Mucosa of stomach (tissue), 1 donor: ENCODE data around the gene GPRIN3.
A peak's percentile ranks its signal among the peaks of the same experiment; 100 is the strongest.

Experiments used
- H3K27me3 ChIP-seq: one replicate; pipeline ENCODE4 v1.7.0; 2013; ENCODE audit warnings: mild to moderate bottlenecking, low read length; ENCODE audit not compliant: control insufficient read depth, insufficient read depth
- H3K36me3 ChIP-seq: one replicate; pipeline ENCODE4 v1.7.0; 2013; ENCODE audit warnings: low read length; ENCODE audit not compliant: control insufficient read depth, insufficient read depth
- H3K4me1 ChIP-seq: one replicate; pipeline ENCODE4 v1.7.0; 2013; ENCODE audit warnings: mild to moderate bottlenecking, low read length; ENCODE audit not compliant: control insufficient read depth, insufficient read depth
- H3K4me3 ChIP-seq: one replicate; pipeline ENCODE4 v1.7.0; 2013; ENCODE audit warnings: low read length
- H3K9ac ChIP-seq: one replicate; pipeline ENCODE4 v1.7.0; 2013; ENCODE audit warnings: mild to moderate bottlenecking, low read length, moderate library complexity
- H3K9me3 ChIP-seq: one replicate; pipeline ENCODE4 v1.7.0; 2013; ENCODE audit warnings: mild to moderate bottlenecking, low read length, moderate library complexity; ENCODE audit not compliant: control insufficient read depth
- donor health status: Pancreatic carcinoma.

GPRIN3 gene

DNA sequence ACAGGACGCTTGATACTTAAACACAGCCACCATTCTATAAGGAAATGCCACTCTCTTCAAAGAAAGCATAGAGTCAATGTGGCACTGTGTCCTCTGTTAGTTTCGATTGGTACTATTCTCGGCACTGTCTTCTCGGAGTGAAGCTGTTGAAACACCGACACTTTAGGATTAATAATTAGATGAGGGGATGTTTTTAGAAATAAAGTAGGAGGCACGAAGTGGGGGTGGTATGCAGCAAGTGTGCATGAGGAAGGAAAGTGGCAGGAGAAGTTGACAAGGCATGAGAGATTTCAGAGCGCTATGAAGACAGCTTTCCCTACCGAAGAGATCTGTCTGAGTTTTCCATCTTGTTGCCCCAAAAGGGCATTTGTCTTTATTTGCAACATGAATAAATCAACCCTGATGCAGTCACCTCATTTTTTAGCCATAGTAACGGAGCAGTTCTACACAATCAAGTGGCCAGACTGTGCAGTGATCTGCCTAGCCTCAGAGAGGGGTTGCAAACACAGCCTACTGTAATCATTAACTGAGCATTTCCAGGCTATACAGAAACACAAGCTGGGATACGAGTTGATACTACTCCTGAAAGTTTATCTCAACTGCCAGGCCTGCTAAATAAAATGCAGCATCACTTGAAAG is 8.3 kb downstream of the GPRIN3 start:
- Histone ChIP-seq H3K9ac (peak overlapping the region; percentile 68), H3K4me3 (peak overlapping the region; percentile 20), H3K4me1 (peaks cover 40% of the 10 kb centered on the region)

DNA sequence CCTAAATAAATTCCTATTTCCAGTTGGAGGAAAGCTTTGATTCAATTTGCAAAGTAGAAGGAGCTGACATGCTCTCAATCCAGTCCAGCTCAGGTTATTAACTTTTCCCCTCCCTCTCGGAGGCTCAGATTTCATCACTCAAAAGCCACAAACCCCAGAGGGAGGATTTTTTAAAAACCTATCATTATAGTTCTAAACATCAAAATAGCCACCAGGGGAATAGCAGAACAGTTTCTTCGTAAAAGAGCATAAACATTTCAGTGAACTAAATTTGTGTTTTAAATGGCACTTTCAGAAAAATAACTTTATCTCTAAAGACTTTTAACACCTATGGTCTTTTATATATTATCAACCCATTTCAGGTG is 8.8 kb downstream of the GPRIN3 start:
- Histone ChIP-seq H3K4me3 (peak overlapping the region; percentile 20), H3K9me3 (no peaks in the 10 kb centered on the region), H3K36me3 (no peaks in the 10 kb centered on the region), H3K9ac (peak overlapping the region; percentile 68), H3K4me1 (peaks cover 40% of the 10 kb centered on the region), H3K27me3 (no peaks in the 10 kb centered on the region)

More for the DNA sequence above, 8.3 kb downstream of the GPRIN3 start:
- Histone ChIP-seq H3K36me3 (no peaks in the 10 kb centered on the region), H3K9me3 (no peaks in the 10 kb centered on the region), H3K27me3 (no peaks in the 10 kb centered on the region)

DNA sequence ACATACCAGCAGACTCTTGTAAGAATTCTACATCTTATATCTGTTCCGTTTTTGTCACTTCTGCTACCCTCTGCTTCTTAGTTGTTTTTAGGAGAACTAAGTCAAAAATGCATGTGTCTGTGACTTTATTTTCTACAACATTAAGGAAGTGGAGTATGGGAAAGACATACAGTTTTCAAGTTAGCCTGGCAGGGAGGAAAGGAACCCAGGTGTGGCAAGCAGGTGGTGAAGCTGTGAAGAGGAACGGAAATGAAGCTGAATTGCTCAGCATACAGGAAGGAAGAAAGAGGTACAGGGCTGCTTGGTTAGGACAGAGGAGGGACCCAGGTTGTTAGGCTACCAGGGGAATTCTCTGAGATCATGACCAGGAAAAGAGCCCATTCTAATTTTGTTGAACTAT is 9.4 kb downstream of the GPRIN3 start:
- no peak overlapping the region for H3K9ac ChIP-seq
- peaks cover 40% of the 10 kb centered on the region for H3K4me1 ChIP-seq
- H3K4me3 ChIP-seq: no peak overlapping the region

DNA sequence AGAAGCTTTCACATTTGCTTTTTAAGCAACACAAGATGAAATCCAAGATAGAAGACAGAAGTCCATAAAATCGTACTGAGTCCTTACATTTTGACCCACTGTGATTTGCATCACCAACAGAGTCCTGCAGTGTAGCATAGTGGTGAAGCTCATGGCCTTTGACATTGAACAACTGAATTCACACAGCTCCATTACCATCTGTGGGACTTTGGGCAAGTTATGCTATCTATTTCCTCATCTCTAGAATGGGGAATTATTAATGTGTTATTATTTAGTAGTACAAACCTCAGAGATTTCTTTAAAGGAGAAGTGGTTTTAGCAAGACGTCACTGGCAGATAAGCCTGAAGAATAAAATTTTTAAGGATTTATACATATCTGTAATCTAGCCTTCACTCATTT is 10.7 kb downstream of the GPRIN3 start:
- Histone ChIP-seq H3K27me3 (no peaks in the 10 kb centered on the region), H3K4me3 (no peak overlapping the region), H3K9ac (no peak overlapping the region), H3K9me3 (no peaks in the 10 kb centered on the region), H3K4me1 (peaks cover 40% of the 10 kb centered on the region), H3K36me3 (no peaks in the 10 kb centered on the region)

More for the DNA sequence above, 9.4 kb downstream of the GPRIN3 start:
- Histone ChIP-seq H3K27me3 (no peaks in the 10 kb centered on the region), H3K9me3 (no peaks in the 10 kb centered on the region), H3K36me3 (no peaks in the 10 kb centered on the region)

DNA sequence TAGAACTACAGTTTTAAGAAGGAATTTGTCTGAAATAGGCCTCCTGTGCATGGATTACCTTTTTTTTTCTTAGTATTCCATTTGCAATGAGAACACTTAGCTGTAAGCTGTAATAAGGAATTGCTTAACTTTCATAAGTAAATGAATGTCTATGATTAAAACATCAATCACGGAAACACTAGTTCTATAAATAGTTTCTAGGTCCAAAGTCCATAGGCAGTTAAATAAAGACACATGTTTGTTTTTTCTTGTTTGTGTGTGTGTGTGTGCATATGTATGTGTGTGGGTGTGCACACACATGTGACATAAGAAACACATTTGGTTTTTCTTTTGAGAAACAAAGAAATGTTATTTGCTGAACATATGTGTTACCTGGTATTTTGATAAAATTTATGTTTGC is 11.2 kb downstream of the GPRIN3 start:
- H3K9me3 ChIP-seq: no peaks in the 10 kb centered on the region
- H3K4me3 ChIP-seq: no peak overlapping the region
- H3K4me1 ChIP-seq: peaks cover 40% of the 10 kb centered on the region
- H3K36me3 ChIP-seq: no peaks in the 10 kb centered on the region
- H3K9ac ChIP-seq: peak overlapping the region; percentile 54
- H3K27me3 ChIP-seq: no peaks in the 10 kb centered on the region

DNA sequence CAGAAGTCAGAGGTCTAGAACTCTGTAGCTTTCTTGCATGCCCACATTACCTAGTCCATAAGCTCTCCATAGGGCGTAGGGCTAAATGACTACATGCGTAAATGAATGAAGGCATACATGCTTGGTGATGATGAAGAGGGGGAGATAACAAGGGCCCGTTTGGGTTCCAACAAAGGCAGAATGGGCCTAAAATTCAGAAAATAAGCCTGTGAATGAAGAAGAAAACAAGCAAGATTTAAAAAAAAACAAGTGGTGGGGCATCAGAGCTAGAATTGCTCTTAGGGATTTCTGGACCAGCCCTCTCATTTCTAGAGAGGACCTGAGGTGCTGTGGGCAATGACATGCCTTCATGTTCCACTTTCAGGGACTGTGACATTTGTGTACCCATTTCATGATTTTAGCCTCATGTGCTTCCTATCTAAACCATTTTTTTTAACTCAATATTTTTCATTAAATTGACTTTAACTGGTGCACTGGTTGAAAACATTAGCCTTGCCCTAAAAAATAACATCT is 12.1 kb downstream of the GPRIN3 start:
- Histone ChIP-seq H3K27me3 (no peaks in the 10 kb centered on the region), H3K9ac (no peak overlapping the region), H3K9me3 (no peaks in the 10 kb centered on the region), H3K36me3 (no peaks in the 10 kb centered on the region), H3K4me1 (peaks cover 40% of the 10 kb centered on the region), H3K4me3 (no peak overlapping the region)

DNA sequence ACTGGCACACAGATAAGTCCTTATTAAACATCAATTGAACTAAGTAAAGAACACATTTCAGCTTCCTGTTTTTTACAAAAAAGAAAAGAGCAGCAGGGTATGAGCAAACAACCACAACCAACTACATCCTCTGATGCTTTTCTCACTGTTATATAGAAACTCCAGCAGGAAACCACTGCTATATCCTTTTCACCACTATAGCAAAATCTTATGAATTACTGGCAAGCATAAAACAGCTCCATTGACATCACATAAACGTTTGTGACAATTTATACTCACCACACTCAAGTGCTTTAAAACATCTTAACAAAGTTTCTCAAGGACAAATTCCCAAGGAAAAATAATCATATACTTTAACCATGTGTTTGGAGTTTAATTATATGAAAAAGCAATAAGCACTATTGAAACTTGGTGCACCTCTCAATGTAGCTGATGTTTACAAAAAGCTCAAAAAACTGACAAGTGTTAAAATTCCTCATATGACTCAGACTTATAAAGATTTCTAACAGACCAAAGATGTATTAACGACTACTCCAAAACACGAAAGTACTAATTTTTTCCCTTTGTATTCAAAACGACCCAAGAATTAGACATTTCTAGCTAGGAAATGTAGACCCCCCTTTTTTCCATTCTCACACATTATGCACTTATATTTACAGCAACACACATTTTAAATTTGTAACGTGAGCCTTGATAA is 12.9 kb downstream of the GPRIN3 start:
- H3K9ac ChIP-seq: no peak overlapping the region
- H3K4me3 ChIP-seq: no peak overlapping the region
- H3K4me1 ChIP-seq: peaks cover 40% of the 10 kb centered on the region
- H3K27me3 ChIP-seq: no peaks in the 10 kb centered on the region
- no peaks in the 10 kb centered on the region for H3K9me3 ChIP-seq
- no peaks in the 10 kb centered on the region for H3K36me3 ChIP-seq

DNA sequence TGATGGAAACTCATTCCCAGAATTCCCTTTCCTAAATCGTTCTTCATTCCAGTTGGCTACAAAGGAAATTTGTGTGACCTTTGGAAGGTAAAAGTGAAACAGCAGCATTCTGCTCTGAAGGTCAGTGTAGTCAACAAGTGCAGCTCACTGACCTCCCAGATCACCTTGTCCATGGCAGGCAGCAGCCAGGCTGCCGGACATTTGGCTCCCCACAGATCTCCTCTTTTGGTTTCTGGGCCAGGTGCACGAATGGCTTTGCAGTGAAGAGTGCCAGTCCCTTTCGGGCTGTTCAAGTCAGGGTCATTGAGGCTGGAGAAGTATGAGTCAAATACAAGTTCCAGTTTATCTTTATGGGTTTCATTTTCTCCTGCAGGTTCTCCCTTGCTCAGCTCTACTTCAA is 14.3 kb downstream of the GPRIN3 start:
- Histone ChIP-seq H3K27me3 (no peaks in the 10 kb centered on the region), H3K36me3 (no peaks in the 10 kb centered on the region), H3K9me3 (no peaks in the 10 kb centered on the region), H3K4me1 (peaks cover 34% of the 10 kb centered on the region), H3K4me3 (no peak overlapping the region), H3K9ac (no peak overlapping the region)

DNA sequence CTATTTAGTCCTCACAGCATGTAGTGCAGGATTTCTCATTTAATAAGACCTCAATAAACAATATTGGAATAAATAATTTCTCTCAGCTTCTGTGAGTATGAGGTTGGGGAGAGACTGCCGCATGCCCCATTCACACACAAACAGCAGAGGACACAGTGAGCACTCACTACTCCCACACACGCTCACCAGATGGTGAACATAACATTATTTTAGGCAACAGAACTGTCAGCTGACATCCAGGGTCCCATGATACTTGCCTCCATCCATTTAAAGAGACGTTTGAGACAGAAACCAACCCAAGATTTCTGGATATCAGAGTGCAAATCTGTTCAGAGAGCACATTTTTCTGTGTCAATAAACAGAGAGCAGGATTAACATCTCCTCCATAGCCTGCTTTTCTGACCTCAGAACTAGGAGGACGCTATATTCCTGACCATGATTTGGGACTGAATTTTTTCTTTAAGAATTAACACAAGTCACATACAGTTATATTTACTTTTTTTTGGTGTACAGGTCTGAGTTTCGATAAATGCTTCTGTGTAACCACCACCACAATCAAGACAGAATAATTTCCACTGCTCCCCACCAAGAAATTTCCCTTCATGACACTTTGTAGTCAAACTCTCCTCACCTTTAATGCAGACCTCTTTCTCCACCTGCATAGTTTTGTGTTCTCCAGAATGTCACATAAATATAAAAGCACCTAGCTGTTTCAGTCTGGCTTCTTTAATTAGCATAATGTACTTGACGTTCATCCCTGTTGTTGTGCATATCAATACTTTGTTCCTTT is 16.7 kb downstream of the GPRIN3 start:
- Histone ChIP-seq H3K9ac (no peak overlapping the region), H3K4me1 (peaks cover 13% of the 10 kb centered on the region), H3K27me3 (no peaks in the 10 kb centered on the region), H3K4me3 (no peak overlapping the region), H3K36me3 (no peaks in the 10 kb centered on the region), H3K9me3 (no peaks in the 10 kb centered on the region)

DNA sequence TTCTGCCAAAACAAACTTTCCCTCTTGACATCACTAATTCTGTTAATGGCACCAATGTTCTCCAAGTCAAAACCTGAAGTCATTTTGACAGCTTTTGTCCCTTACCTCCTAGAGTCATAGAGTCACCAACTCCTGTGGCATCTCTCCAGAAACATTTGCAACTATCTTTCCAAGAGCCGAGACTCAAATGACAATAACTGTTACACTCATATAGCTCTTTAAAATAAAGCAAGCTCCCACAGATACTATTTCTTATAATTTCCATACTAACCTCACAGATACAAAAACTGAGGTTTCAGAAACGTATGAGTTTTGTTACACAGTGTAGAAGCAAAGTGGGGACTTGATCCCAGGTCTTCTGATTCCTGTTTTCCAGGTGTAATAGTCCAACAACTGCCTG is 18.3 kb downstream of the GPRIN3 start:
- Histone ChIP-seq H3K9me3 (no peaks in the 10 kb centered on the region), H3K4me3 (no peak overlapping the region), H3K36me3 (no peaks in the 10 kb centered on the region), H3K4me1 (no peaks in the 10 kb centered on the region), H3K27me3 (no peaks in the 10 kb centered on the region), H3K9ac (no peak overlapping the region)

DNA sequence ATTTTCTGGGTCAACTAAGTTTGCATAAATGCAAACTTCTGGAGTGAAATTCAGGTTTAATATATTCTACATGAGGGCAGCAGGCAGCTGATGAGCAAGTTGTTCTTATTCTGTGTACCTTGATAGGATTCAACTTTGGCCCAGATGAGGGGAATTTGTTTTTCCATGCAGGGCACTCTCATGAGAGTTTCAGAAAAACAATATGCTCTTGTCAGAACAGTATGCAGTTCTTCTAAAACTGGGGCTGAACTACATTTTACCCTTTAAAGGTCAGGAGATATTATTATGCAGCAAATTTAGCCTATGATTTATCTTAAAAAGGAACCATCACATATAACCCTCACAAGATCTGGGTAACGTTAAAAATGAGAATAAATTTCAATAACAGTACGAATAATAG is 19.2 kb downstream of the GPRIN3 start:
- Histone ChIP-seq H3K36me3 (no peaks in the 10 kb centered on the region), H3K4me3 (no peak overlapping the region), H3K9ac (no peak overlapping the region), H3K9me3 (no peaks in the 10 kb centered on the region), H3K4me1 (peaks cover 8% of the 10 kb centered on the region), H3K27me3 (no peaks in the 10 kb centered on the region)

DNA sequence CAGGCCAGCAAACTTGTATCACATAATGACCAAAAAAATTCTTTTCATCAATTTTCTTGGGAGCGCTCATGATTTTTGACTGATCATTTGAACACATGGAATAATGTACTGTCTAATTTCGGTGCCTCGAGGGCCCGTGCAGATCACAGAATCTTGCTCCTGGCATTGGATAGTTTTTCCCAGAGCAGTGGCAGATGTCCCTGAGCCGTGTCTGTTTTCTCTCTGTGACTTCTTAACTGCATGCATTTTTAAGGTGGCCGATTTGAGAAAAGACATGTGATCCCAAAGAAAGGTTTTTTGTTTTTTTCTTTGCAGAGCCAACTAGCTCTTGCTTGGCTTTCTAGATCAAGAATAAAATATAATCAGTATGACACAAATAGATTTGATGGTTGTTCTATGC is 19.7 kb downstream of the GPRIN3 start:
- no peaks in the 10 kb centered on the region for H3K36me3 ChIP-seq
- H3K27me3 ChIP-seq: no peaks in the 10 kb centered on the region
- H3K9me3 ChIP-seq: no peaks in the 10 kb centered on the region
- H3K4me3 ChIP-seq: no peak overlapping the region
- no peak overlapping the region for H3K9ac ChIP-seq
- H3K4me1 ChIP-seq: peaks cover 13% of the 10 kb centered on the region
